Measurements from ENCODE around the gene DDX51.

Gene DDX51

DNA sequence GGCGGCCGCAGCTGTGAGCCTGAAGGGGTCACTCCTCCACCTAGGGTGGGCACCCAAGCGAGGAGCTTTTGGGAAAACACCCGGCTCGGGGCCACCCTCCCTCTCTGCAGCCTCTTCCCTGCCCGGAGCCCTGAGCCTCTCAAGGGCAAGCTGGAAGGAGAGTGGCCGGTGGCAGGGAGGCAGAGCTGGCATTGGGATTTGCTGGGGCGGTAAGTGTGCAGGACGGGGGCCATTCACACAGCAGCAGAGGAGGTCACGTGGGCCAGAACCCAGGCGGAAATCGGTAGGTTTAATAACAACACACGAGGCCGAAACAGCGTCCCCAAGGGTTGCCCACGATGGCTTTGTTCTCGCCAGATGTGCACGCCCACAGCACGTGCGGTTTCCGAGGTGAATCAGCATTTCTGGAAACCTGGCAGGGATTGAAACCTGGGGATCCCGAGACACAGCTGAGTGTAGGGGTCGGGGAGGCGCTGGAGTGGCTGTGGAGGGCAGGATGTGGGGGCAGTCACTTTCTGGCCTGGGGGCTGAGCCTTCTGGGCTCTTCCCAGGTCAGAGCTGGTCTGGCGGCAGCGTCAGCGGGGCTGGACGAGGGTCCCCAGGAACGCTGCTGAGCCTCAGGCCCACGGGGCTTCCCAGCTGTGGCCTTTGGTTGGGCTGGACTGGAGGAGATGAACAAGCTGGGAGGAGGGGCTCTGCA lies 23.6 kb upstream of the DDX51 start:
- TF ChIP-seq, protein P1, sequence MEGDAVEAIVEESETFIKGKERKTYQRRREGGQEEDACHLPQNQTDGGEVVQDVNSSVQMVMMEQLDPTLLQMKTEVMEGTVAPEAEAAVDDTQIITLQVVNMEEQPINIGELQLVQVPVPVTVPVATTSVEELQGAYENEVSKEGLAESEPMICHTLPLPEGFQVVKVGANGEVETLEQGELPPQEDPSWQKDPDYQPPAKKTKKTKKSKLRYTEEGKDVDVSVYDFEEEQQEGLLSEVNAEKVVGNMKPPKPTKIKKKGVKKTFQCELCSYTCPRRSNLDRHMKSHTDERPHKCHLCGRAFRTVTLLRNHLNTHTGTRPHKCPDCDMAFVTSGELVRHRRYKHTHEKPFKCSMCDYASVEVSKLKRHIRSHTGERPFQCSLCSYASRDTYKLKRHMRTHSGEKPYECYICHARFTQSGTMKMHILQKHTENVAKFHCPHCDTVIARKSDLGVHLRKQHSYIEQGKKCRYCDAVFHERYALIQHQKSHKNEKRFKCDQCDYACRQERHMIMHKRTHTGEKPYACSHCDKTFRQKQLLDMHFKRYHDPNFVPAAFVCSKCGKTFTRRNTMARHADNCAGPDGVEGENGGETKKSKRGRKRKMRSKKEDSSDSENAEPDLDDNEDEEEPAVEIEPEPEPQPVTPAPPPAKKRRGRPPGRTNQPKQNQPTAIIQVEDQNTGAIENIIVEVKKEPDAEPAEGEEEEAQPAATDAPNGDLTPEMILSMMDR (conservative IDR thresholded peaks at IDR 0.05): no peak
- no peak overlapping the region for H3K27ac ChIP-seq

- H3K27ac ChIP-seq: no peak overlapping the region
- TF ChIP-seq, protein P1 (conservative IDR thresholded peaks at IDR 0.05): no peak
Observed at GRCh38 chr12:132166801-132167591, 22.9 kb upstream of the DDX51 start.

GRCh38 chr12:132166093-132166492 lies 22.0 kb upstream of the DDX51 start:
- TF ChIP-seq, protein P1 (conservative IDR thresholded peaks at IDR 0.05): no peak
- H3K27ac ChIP-seq: no peak overlapping the region

GRCh38 chr12:132165584-132165983 lies 21.5 kb upstream of the DDX51 start:
- TF ChIP-seq, protein P1 (conservative IDR thresholded peaks at IDR 0.05): no peak
- no peak overlapping the region for H3K27ac ChIP-seq

- TF ChIP-seq, protein P1 (conservative IDR thresholded peaks at IDR 0.05): no peak
- no peak overlapping the region for H3K27ac ChIP-seq
Observed at GRCh38 chr12:132164426-132164825, 20.3 kb upstream of the DDX51 start.

GRCh38 chr12:132163911-132164288 lies 19.8 kb upstream of the DDX51 start:
- TF ChIP-seq, protein P1 (conservative IDR thresholded peaks at IDR 0.05): peak; percentile 36
- no peak overlapping the region for H3K27ac ChIP-seq

DNA sequence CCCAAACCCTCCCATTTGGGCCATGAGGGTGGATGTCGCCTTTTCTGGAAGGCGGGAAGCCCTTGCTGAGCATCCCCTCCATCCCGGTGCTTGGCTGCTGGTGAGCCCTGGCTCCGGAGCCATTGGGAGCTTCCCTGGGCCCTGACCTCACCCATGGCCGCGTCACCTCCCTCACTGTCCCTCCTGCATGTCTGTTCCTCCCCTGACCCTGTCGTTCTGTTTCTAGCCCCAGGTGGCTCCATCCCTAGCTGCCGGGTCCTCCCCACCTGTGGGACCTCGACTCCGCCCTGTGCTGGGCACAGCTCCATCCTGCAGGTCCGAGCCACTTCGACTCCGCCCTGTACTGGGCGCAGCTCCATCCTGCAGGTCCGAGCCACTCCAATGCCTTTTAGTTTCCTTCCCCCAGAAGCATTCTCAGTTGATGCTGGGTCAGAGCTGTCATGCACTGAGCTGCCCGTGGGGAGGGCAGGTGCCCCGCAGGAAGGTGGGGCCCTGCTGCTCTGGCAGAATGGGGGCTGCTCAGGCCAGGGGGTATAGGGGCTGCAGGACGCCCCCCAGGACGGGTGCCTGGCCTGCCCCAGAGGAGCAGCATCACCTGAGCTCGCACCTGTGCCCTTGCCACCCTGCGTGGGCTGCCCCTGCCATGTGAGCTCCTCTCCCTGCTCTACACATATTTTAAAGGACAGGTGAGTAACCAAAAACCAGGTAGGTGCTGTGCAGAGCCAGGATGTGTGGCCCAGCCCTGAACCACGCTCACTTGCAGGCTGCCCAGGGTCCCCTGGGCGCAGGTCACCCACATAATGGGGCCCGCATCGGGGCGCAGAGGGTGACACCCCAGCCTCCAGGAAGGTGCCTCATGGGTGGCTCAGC lies 19.2 kb upstream of the DDX51 start:
- H3K27ac ChIP-seq: no peak overlapping the region
- TF ChIP-seq, protein P1 (conservative IDR thresholded peaks at IDR 0.05): no peak

All from VCaP (cell line).